ENCODE data around the gene APOBEC3C. TPM values are rescaled to one million over a fixed set of nuclear protein-coding genes. Genes with fewer than 3 reads are reported as not detected.

APOBEC3C gene
- 10 to 100 TPM in 2 of 4 donors, 1 to 10 TPM in 2; 6.6 to 14.4 (median 9.9) TPM for total RNA-seq

GRCh38 chr22:39013942-39014722 lies at the start of gene APOBEC3C:
TSS of gene APOBEC3C (plus strand) at chr22:39014257. CDS start at chr22:39014363, 106 bp downstream.
- peaks cover 0 to 22% (median 12%) of the 10 kb centered on the region in 4 donors for H3K4me1 ChIP-seq
- WGBS, 2 donors: 3 to 7% methylated on average over 16 to 17 of the region's 18 CpGs
- H3K27ac ChIP-seq: peak within 1 kb of the TSS; percentile 32 to 90 (median 84)
- TF ChIP-seq CTCF (IDR thresholded peaks at IDR 0.05): peak in 1 of 5 experiments; percentile 10
- peak in 1 of 2 donors; percentile 79 for TF ChIP-seq EP300 (IDR thresholded peaks at IDR 0.05)
- peak; percentile 56 to 74 for TF ChIP-seq POLR2A (IDR thresholded peaks at IDR 0.05)
- peak within 1 kb of the TSS; percentile 30 to 59 (median 39) for H3K4me3 ChIP-seq
- peak; percentile 71 to 83 for DNase-seq (ENCODE audit: low spot score in 2 of 2)
- H3K27me3 ChIP-seq: no peaks in the 10 kb centered on the region
- H3K9me3 ChIP-seq: no peaks in the 10 kb centered on the region
- H3K36me3 ChIP-seq: peaks cover 0 to 8% (median 0%) of the 10 kb centered on the region in 3 donors

GRCh38 chr22:38964306-38964705 lies 49.8 kb upstream of the APOBEC3C start:
- TF ChIP-seq EP300 (IDR thresholded peaks at IDR 0.05) (no peak), CTCF (IDR thresholded peaks at IDR 0.05) (no peak), POLR2A (IDR thresholded peaks at IDR 0.05) (no peak)
- WGBS, 2 donors: 80 to 88% methylated on average over 1 to 6 of the region's 7 CpGs
- Histone ChIP-seq H3K27ac (no peak overlapping the region), H3K9me3 (no peaks in the 10 kb centered on the region), H3K4me1 (no peaks in the 10 kb centered on the region), H3K36me3 (no peaks in the 10 kb centered on the region), H3K4me3 (no peak overlapping the region), H3K27me3 (no peaks in the 10 kb centered on the region)
- no peak for DNase-seq (ENCODE audit: low spot score in 2 of 2)

- H3K27ac ChIP-seq: no peak overlapping the region
- no peak for DNase-seq (ENCODE audit: low spot score in 2 of 2)
- no peaks in the 10 kb centered on the region for H3K9me3 ChIP-seq
- no peaks in the 10 kb centered on the region for H3K36me3 ChIP-seq
- TF ChIP-seq EP300 (IDR thresholded peaks at IDR 0.05) (no peak), POLR2A (IDR thresholded peaks at IDR 0.05) (no peak), CTCF (IDR thresholded peaks at IDR 0.05) (no peak)
- H3K4me3 ChIP-seq: no peak overlapping the region
- 83% methylated on average over 3 to 4 of the region's 4 CpGs for WGBS, 2 donors
- H3K27me3 ChIP-seq: no peaks in the 10 kb centered on the region
- no peaks in the 10 kb centered on the region for H3K4me1 ChIP-seq
Observed at GRCh38 chr22:38964989-38965388, 49.1 kb upstream of the APOBEC3C start.

GRCh38 chr22:38965614-38966379 lies 48.3 kb upstream of the APOBEC3C start:
- no peaks in the 10 kb centered on the region for H3K4me1 ChIP-seq
- H3K27me3 ChIP-seq: no peaks in the 10 kb centered on the region
- no peaks in the 10 kb centered on the region for H3K36me3 ChIP-seq
- no peak overlapping the region for H3K4me3 ChIP-seq
- TF ChIP-seq EP300 (IDR thresholded peaks at IDR 0.05) (no peak), CTCF (IDR thresholded peaks at IDR 0.05) (no peak), POLR2A (IDR thresholded peaks at IDR 0.05) (no peak)
- H3K9me3 ChIP-seq: no peaks in the 10 kb centered on the region
- no peak for DNase-seq (ENCODE audit: low spot score in 2 of 2)
- 76 to 83% methylated on average over 8 to 9 of the region's 14 CpGs for WGBS, 2 donors
- H3K27ac ChIP-seq: no peak overlapping the region

GRCh38 chr22:38966380-38966702 lies 47.7 kb upstream of the APOBEC3C start:
- DNase-seq (ENCODE audit: low spot score in 2 of 2): no peak
- Histone ChIP-seq H3K36me3 (no peaks in the 10 kb centered on the region), H3K27ac (no peak overlapping the region), H3K4me1 (no peaks in the 10 kb centered on the region), H3K27me3 (no peaks in the 10 kb centered on the region), H3K4me3 (no peak overlapping the region), H3K9me3 (no peaks in the 10 kb centered on the region)
- WGBS, 2 donors: 44 to 48% methylated on average over 5 of the region's 5 CpGs
- TF ChIP-seq EP300 (IDR thresholded peaks at IDR 0.05): no peak
- TF ChIP-seq POLR2A (IDR thresholded peaks at IDR 0.05): no peak
- no peak for TF ChIP-seq CTCF (IDR thresholded peaks at IDR 0.05)
